ENCODE data around the gene SIGLEC1. TPM values are rescaled to one million over a fixed set of nuclear protein-coding genes. Genes with fewer than 3 reads are reported as not detected.
A peak's percentile ranks its signal among the peaks of the same experiment; 100 is the strongest.

SIGLEC1 gene
- total and polyA plus RNA-seq, 2 donors (not counting 1 experiment from before 2014, with no cell fraction given): 0.06 to 0.15 TPM

GRCh38 chr20:3744806-3745685 lies 32.6 kb upstream of the SIGLEC1 start:
- H3K4me2 ChIP-seq (replicated peaks; ENCODE audit: low read depth, low read length, poor library complexity, severe bottlenecking): peak overlapping the region; percentile 63
- no peak overlapping the region for H3K9ac ChIP-seq (ENCODE audit: low read length)
- H3K9me3 ChIP-seq (ENCODE audit: control extremely low read depth in 1 of 3, control insufficient read depth in 2 of 3, insufficient read depth in 1 of 3, low read length in 2 of 3): peaks cover 0 to 10% (median 0%) of the 10 kb centered on the region in 3 donors
- Mint-ChIP-seq H3K27me3 (peaks cover 26% of the 10 kb centered on the region), H3K4me3 (peak overlapping the region; percentile 30), H3K9me3 (ENCODE audit: insufficient read depth) (no peaks in the 10 kb centered on the region), H3K4me1 (peaks cover 4% of the 10 kb centered on the region), H3K27ac (no peak overlapping the region)
- intact Hi-C loops (cut with micrococcal nuclease): loop anchor here (2.0 kb wide), 1 partner anchor 24 kb away; no protein-coding TSS in a partner anchor
- TF ChIP-seq EZH2 (IDR thresholded peaks at IDR 0.05; ENCODE audit: borderline replicate concordance, insufficient read depth, low read depth, low read length, poor library complexity, severe bottlenecking): no peak
- no peak for TF ChIP-seq CTCF (IDR thresholded peaks at IDR 0.05)
- peak overlapping the region in 2 of 5 experiments; percentile 9 to 18 for H3K4me3 ChIP-seq (ENCODE audit: control extremely low read depth in 1 of 5, extremely low read depth in 1 of 5, insufficient read depth in 1 of 5, low read depth in 2 of 5, low read length in 4 of 5)
- POLR2A ChIA-PET: no interaction called here
- no peak overlapping the region for H3K27ac ChIP-seq (ENCODE audit: low read length in 2 of 2)
- peak overlapping the region; percentile 66 for H2AFZ ChIP-seq (ENCODE audit: insufficient read depth, low read depth, low read length, poor library complexity, severe bottlenecking)
- peaks cover 0 to 26% (median 2%) of the 10 kb centered on the region in 4 experiments for H3K27me3 ChIP-seq (replicated peaks in 1 of 4; ENCODE audit: control extremely low read depth in 1 of 4, control insufficient read depth in 3 of 4, insufficient read depth in 4 of 4, low read length in 3 of 4)
- peak; percentile 75 for ATAC-seq (ENCODE audit: low read depth)
- 48% methylated on average over 43 of the region's 45 CpGs for WGBS (ENCODE audit: insufficient coverage)
- CTCF ChIA-PET: interaction anchor here (1.0 kb wide), 1 partner anchor 23 kb away, joined by 3 read pairs; the partner anchor contains the start of gene ADISSP
- peaks cover 0 to 13% of the 10 kb centered on the region in 2 donors for H3K4me1 ChIP-seq (ENCODE audit: control insufficient read depth in 2 of 2, insufficient read depth in 2 of 2, low read length in 2 of 2)
- no peaks in the 10 kb centered on the region for H3K79me2 ChIP-seq (ENCODE audit: control insufficient read depth, insufficient read depth, low read length)
- H3K36me3 ChIP-seq (replicated peaks in 1 of 2; ENCODE audit: control extremely low read depth in 1 of 2, control insufficient read depth in 1 of 2, extremely low read depth in 1 of 2, insufficient read depth in 2 of 2, low read length in 1 of 2): no peaks in the 10 kb centered on the region
- peak; percentile 65 for DNase-seq
- no peaks in the 10 kb centered on the region for H4K20me1 ChIP-seq (ENCODE audit: control insufficient read depth, insufficient read depth, low read length, poor library complexity, severe bottlenecking)

GRCh38 chr20:3744037-3744436 lies 31.6 kb upstream of the SIGLEC1 start:
- Mint-ChIP-seq H3K9me3 (ENCODE audit: insufficient read depth) (no peaks in the 10 kb centered on the region), H3K27me3 (peaks cover 29% of the 10 kb centered on the region), H3K27ac (no peak overlapping the region), H3K4me3 (no peak overlapping the region), H3K4me1 (peaks cover 4% of the 10 kb centered on the region)
- Histone ChIP-seq H3K4me3 (ENCODE audit: control extremely low read depth in 1 of 5, extremely low read depth in 1 of 5, insufficient read depth in 1 of 5, low read depth in 2 of 5, low read length in 4 of 5) (no peak overlapping the region), H4K20me1 (ENCODE audit: control insufficient read depth, insufficient read depth, low read length, poor library complexity, severe bottlenecking) (no peaks in the 10 kb centered on the region), H3K9ac (ENCODE audit: low read length) (no peak overlapping the region), H3K27me3 (replicated peaks in 1 of 4; ENCODE audit: control extremely low read depth in 1 of 4, control insufficient read depth in 3 of 4, insufficient read depth in 4 of 4, low read length in 3 of 4) (peaks cover 0 to 26% (median 2%) of the 10 kb centered on the region in 4 experiments), H3K9me3 (ENCODE audit: control extremely low read depth in 1 of 3, control insufficient read depth in 2 of 3, insufficient read depth in 1 of 3, low read length in 2 of 3) (peaks cover 0 to 10% (median 0%) of the 10 kb centered on the region in 3 donors), H3K79me2 (ENCODE audit: control insufficient read depth, insufficient read depth, low read length) (no peaks in the 10 kb centered on the region), H3K4me1 (ENCODE audit: control insufficient read depth in 2 of 2, insufficient read depth in 2 of 2, low read length in 2 of 2) (peaks cover 0 to 8% of the 10 kb centered on the region in 2 donors), H3K4me2 (replicated peaks; ENCODE audit: low read depth, low read length, poor library complexity, severe bottlenecking) (no peak overlapping the region), H3K27ac (ENCODE audit: low read length in 2 of 2) (no peak overlapping the region), H3K36me3 (replicated peaks in 1 of 2; ENCODE audit: control extremely low read depth in 1 of 2, control insufficient read depth in 1 of 2, extremely low read depth in 1 of 2, insufficient read depth in 2 of 2, low read length in 1 of 2) (no peaks in the 10 kb centered on the region), H2AFZ (ENCODE audit: insufficient read depth, low read depth, low read length, poor library complexity, severe bottlenecking) (no peak overlapping the region)
- intact Hi-C loops (cut with micrococcal nuclease): loop anchor here (2.0 kb wide), 1 partner anchor 25 kb away; no protein-coding TSS in a partner anchor
- no peak for ATAC-seq (ENCODE audit: low read depth)
- TF ChIP-seq CTCF (IDR thresholded peaks at IDR 0.05) (no peak), EZH2 (IDR thresholded peaks at IDR 0.05; ENCODE audit: borderline replicate concordance, insufficient read depth, low read depth, low read length, poor library complexity, severe bottlenecking) (no peak)
- 100% methylated on average over 1 of the region's 1 CpG for WGBS (ENCODE audit: insufficient coverage)
- no peak for DNase-seq
- ChIA-PET CTCF (no interaction called here), POLR2A (no interaction called here)

Measured in B cell (primary cell).